Measurements from ENCODE around the gene ZNF787. TPM values are rescaled to one million over a fixed set of nuclear protein-coding genes. Genes with fewer than 3 reads are reported as not detected.
A peak's percentile ranks its signal among the peaks of the same experiment; 100 is the strongest.

The ZNF787 gene
- total RNA-seq, 5 donors from 2014 or later (not counting 1 experiment from before 2014, with no cell fraction given), result 20.6 to 38.6 (median 34.9) TPM

- CTCF ChIA-PET, result interaction anchor here in 1 of 2 donors (0.5 to 0.9 kb wide), 4 partner anchors 12 to 192 kb away, joined by 3 to 4 read pairs (median 3); partner anchors contain the start of gene ZNF787
- 0% methylated on average over 7 of the region's 26 CpGs for WGBS (ENCODE audit: insufficient coverage)
Observed at GRCh38 chr19:56141417-56141993, 20.4 kb upstream of the ZNF787 start.

GRCh38 chr19:56140583-56141416, 19.7 kb upstream of the ZNF787 start, which contains the start of gene ZNF444:
TSS of gene ZNF444 (plus strand) at chr19:56141287. CDS start at chr19:56146912, 5,625 bp downstream.
- ATAC-seq (replicated peaks in 1 of 4) (peak; percentile 86 to 90 (median 89)), DNase-seq (peak; percentile 98 to 100 (median 99))
- Histone ChIP-seq H3K4me1 (ENCODE audit: control insufficient read depth in 1 of 2, extremely low read depth in 1 of 2, insufficient read depth in 2 of 2, low read length in 2 of 2) (peaks cover 16 to 38% of the 10 kb centered on the region in 2 experiments), H3K4me3 (ENCODE audit: control insufficient read depth in 1 of 2, extremely low read depth in 1 of 2, low read length in 1 of 2) (peak within 1 kb of the TSS; percentile 61 to 86), H3K27ac (ENCODE audit: low read length) (peak within 1 kb of the TSS; percentile 81), H3K27me3 (replicated peaks in 1 of 2; ENCODE audit: control insufficient read depth in 2 of 2, extremely low read depth in 1 of 2, insufficient read depth in 2 of 2, low read length in 1 of 2) (no peaks in the 10 kb centered on the region), H3K9me3 (no peaks in the 10 kb centered on the region), H3K36me3 (ENCODE audit: control insufficient read depth in 2 of 2, extremely low read depth in 1 of 2, insufficient read depth in 1 of 2, low read length in 1 of 2) (peaks cover 0 to under 1% of the 10 kb centered on the region in 2 donors)
- under 1% methylated on average over 54 of the region's 56 CpGs for WGBS (ENCODE audit: insufficient coverage)
- H3K27me3 Mint-ChIP-seq, result no peaks in the 10 kb centered on the region
- peak within 1 kb of the TSS; percentile 89 to 99 (median 93) for H3K4me3 Mint-ChIP-seq
- H3K9me3 Mint-ChIP-seq, result no peaks in the 10 kb centered on the region
- CTCF ChIA-PET, result interaction anchor here in 1 of 2 donors (0.6 to 0.9 kb wide), 2 partner anchors 11 to 20 kb away, joined by 3 read pairs; partner anchors contain the start of gene ZNF787
- POLR2A ChIA-PET, result interaction anchor here in 1 of 2 donors (0.6 to 1.1 kb wide), 2 partner anchors 17 to 20 kb away, joined by 3 to 9 read pairs; partner anchors contain the start of gene ZNF787
- no peaks in the 10 kb centered on the region for H3K36me3 Mint-ChIP-seq
- H3K27ac Mint-ChIP-seq, result peak within 1 kb of the TSS; percentile 96
- H3K4me1 Mint-ChIP-seq, result peaks cover 38 to 55% (median 42%) of the 10 kb centered on the region in 3 donors

More at GRCh38 chr19:56141417-56141993, 20.4 kb upstream of the ZNF787 start:
- Histone ChIP-seq H3K27me3 (replicated peaks in 1 of 2; ENCODE audit: control insufficient read depth in 2 of 2, extremely low read depth in 1 of 2, insufficient read depth in 2 of 2, low read length in 1 of 2) (no peaks in the 10 kb centered on the region), H3K36me3 (ENCODE audit: control insufficient read depth in 2 of 2, extremely low read depth in 1 of 2, insufficient read depth in 1 of 2, low read length in 1 of 2) (peaks cover 0 to 3% of the 10 kb centered on the region in 2 donors), H3K9me3 (no peaks in the 10 kb centered on the region), H3K4me1 (ENCODE audit: control insufficient read depth in 1 of 2, extremely low read depth in 1 of 2, insufficient read depth in 2 of 2, low read length in 2 of 2) (peaks cover 16 to 38% of the 10 kb centered on the region in 2 experiments), H3K27ac (ENCODE audit: low read length) (peak overlapping the region; percentile 81), H3K4me3 (ENCODE audit: control insufficient read depth in 1 of 2, extremely low read depth in 1 of 2, low read length in 1 of 2) (peak overlapping the region; percentile 61 to 86)
- H3K27ac Mint-ChIP-seq, result peak overlapping the region; percentile 57 to 81
- H3K27me3 Mint-ChIP-seq, result no peaks in the 10 kb centered on the region
- POLR2A ChIA-PET, result interaction anchor here (0.5 to 1.1 kb wide), 3 partner anchors 17 to 21 kb away, joined by 3 to 9 read pairs (median 5); partner anchors contain the start of gene ZNF787 (in 2 of the 2)
- no peaks in the 10 kb centered on the region for H3K36me3 Mint-ChIP-seq
- no peaks in the 10 kb centered on the region for H3K9me3 Mint-ChIP-seq
- ATAC-seq (replicated peaks in 1 of 4), result no peak
- peak; percentile 13 to 63 (median 45) for DNase-seq
- H3K4me3 Mint-ChIP-seq, result peak overlapping the region; percentile 72 to 93 (median 89)
- H3K4me1 Mint-ChIP-seq, result peaks cover 38 to 55% (median 40%) of the 10 kb centered on the region in 3 donors

GRCh38 chr19:56139847-56140582, 18.9 kb upstream of the ZNF787 start:
- peak overlapping the region; percentile 55 to 86 for H3K4me3 ChIP-seq (ENCODE audit: control insufficient read depth in 1 of 2, extremely low read depth in 1 of 2, low read length in 1 of 2)
- peak overlapping the region; percentile 81 for H3K27ac ChIP-seq (ENCODE audit: low read length)
- H3K9me3 ChIP-seq, result no peaks in the 10 kb centered on the region
- ChIA-PET POLR2A (no interaction called here), CTCF (no interaction called here)
- Mint-ChIP-seq H3K4me1 (peaks cover 38 to 55% (median 42%) of the 10 kb centered on the region in 3 donors), H3K27me3 (no peaks in the 10 kb centered on the region), H3K27ac (peak overlapping the region; percentile 96), H3K9me3 (no peaks in the 10 kb centered on the region), H3K4me3 (peak overlapping the region; percentile 89 to 99 (median 93)), H3K36me3 (no peaks in the 10 kb centered on the region)
- H3K27me3 ChIP-seq (replicated peaks in 1 of 2; ENCODE audit: control insufficient read depth in 2 of 2, extremely low read depth in 1 of 2, insufficient read depth in 2 of 2, low read length in 1 of 2), result no peaks in the 10 kb centered on the region
- DNase-seq (no peak), ATAC-seq (replicated peaks in 1 of 4) (no peak)
- H3K4me1 ChIP-seq (ENCODE audit: control insufficient read depth in 1 of 2, extremely low read depth in 1 of 2, insufficient read depth in 2 of 2, low read length in 2 of 2), result peaks cover 16 to 38% of the 10 kb centered on the region in 2 experiments
- WGBS (ENCODE audit: insufficient coverage), result 27% methylated on average over 17 of the region's 22 CpGs
- H3K36me3 ChIP-seq (ENCODE audit: control insufficient read depth in 2 of 2, extremely low read depth in 1 of 2, insufficient read depth in 1 of 2, low read length in 1 of 2), result no peaks in the 10 kb centered on the region

GRCh38 chr19:56138069-56138468, 17.0 kb upstream of the ZNF787 start:
- Mint-ChIP-seq H3K9me3 (no peaks in the 10 kb centered on the region), H3K36me3 (no peaks in the 10 kb centered on the region), H3K27ac (no peak overlapping the region), H3K27me3 (no peaks in the 10 kb centered on the region), H3K4me3 (no peak overlapping the region), H3K4me1 (peaks cover 27 to 37% (median 35%) of the 10 kb centered on the region in 3 donors)
- H3K27ac ChIP-seq (ENCODE audit: low read length), result no peak overlapping the region
- no peaks in the 10 kb centered on the region for H3K27me3 ChIP-seq (replicated peaks in 1 of 2; ENCODE audit: control insufficient read depth in 2 of 2, extremely low read depth in 1 of 2, insufficient read depth in 2 of 2, low read length in 1 of 2)
- 80% methylated on average over 1 of the region's 3 CpGs for WGBS (ENCODE audit: insufficient coverage)
- ChIA-PET POLR2A (no interaction called here), CTCF (no interaction called here)
- ATAC-seq (replicated peaks in 1 of 4) (no peak), DNase-seq (no peak)
- no peaks in the 10 kb centered on the region for H3K9me3 ChIP-seq
- peaks cover 12 to 25% of the 10 kb centered on the region in 2 experiments for H3K4me1 ChIP-seq (ENCODE audit: control insufficient read depth in 1 of 2, extremely low read depth in 1 of 2, insufficient read depth in 2 of 2, low read length in 2 of 2)
- no peak overlapping the region for H3K4me3 ChIP-seq (ENCODE audit: control insufficient read depth in 1 of 2, extremely low read depth in 1 of 2, low read length in 1 of 2)
- H3K36me3 ChIP-seq (ENCODE audit: control insufficient read depth in 2 of 2, extremely low read depth in 1 of 2, insufficient read depth in 1 of 2, low read length in 1 of 2), result no peaks in the 10 kb centered on the region

GRCh38 chr19:56137405-56137804, 16.3 kb upstream of the ZNF787 start:
- CTCF ChIA-PET, result no interaction called here
- ATAC-seq (replicated peaks in 1 of 4) (no peak), DNase-seq (no peak)
- Histone ChIP-seq H3K4me3 (ENCODE audit: control insufficient read depth in 1 of 2, extremely low read depth in 1 of 2, low read length in 1 of 2) (no peak overlapping the region), H3K27ac (ENCODE audit: low read length) (no peak overlapping the region), H3K27me3 (replicated peaks in 1 of 2; ENCODE audit: control insufficient read depth in 2 of 2, extremely low read depth in 1 of 2, insufficient read depth in 2 of 2, low read length in 1 of 2) (no peaks in the 10 kb centered on the region), H3K4me1 (ENCODE audit: control insufficient read depth in 1 of 2, extremely low read depth in 1 of 2, insufficient read depth in 2 of 2, low read length in 2 of 2) (peaks cover 11 to 18% of the 10 kb centered on the region in 2 experiments), H3K36me3 (ENCODE audit: control insufficient read depth in 2 of 2, extremely low read depth in 1 of 2, insufficient read depth in 1 of 2, low read length in 1 of 2) (no peaks in the 10 kb centered on the region), H3K9me3 (no peaks in the 10 kb centered on the region)
- 82% methylated on average over 2 of the region's 6 CpGs for WGBS (ENCODE audit: insufficient coverage)
- H3K4me3 Mint-ChIP-seq, result no peak overlapping the region
- H3K4me1 Mint-ChIP-seq, result peaks cover 21 to 31% (median 28%) of the 10 kb centered on the region in 3 donors
- no peak overlapping the region for H3K27ac Mint-ChIP-seq
- POLR2A ChIA-PET, result no interaction called here
- H3K36me3 Mint-ChIP-seq, result no peaks in the 10 kb centered on the region
- H3K27me3 Mint-ChIP-seq, result no peaks in the 10 kb centered on the region
- H3K9me3 Mint-ChIP-seq, result no peaks in the 10 kb centered on the region

GRCh38 chr19:56136362-56136761, 15.3 kb upstream of the ZNF787 start:
- H3K9me3 Mint-ChIP-seq, result no peaks in the 10 kb centered on the region
- Histone ChIP-seq H3K4me3 (ENCODE audit: control insufficient read depth in 1 of 2, extremely low read depth in 1 of 2, low read length in 1 of 2) (no peak overlapping the region), H3K27me3 (replicated peaks in 1 of 2; ENCODE audit: control insufficient read depth in 2 of 2, extremely low read depth in 1 of 2, insufficient read depth in 2 of 2, low read length in 1 of 2) (no peaks in the 10 kb centered on the region), H3K36me3 (ENCODE audit: control insufficient read depth in 2 of 2, extremely low read depth in 1 of 2, insufficient read depth in 1 of 2, low read length in 1 of 2) (no peaks in the 10 kb centered on the region), H3K4me1 (ENCODE audit: control insufficient read depth in 1 of 2, extremely low read depth in 1 of 2, insufficient read depth in 2 of 2, low read length in 2 of 2) (peaks cover 4 to 9% of the 10 kb centered on the region in 2 experiments), H3K9me3 (no peaks in the 10 kb centered on the region), H3K27ac (ENCODE audit: low read length) (no peak overlapping the region)
- ChIA-PET CTCF (no interaction called here), POLR2A (no interaction called here)
- H3K27ac Mint-ChIP-seq, result peak overlapping the region in 1 of 2 donors; percentile 39
- H3K36me3 Mint-ChIP-seq, result no peaks in the 10 kb centered on the region
- H3K4me3 Mint-ChIP-seq, result no peak overlapping the region
- WGBS (ENCODE audit: insufficient coverage), result 100% methylated on average over 4 of the region's 10 CpGs
- DNase-seq, result no peak
- peaks cover 14 to 22% (median 21%) of the 10 kb centered on the region in 3 donors for H3K4me1 Mint-ChIP-seq
- H3K27me3 Mint-ChIP-seq, result no peaks in the 10 kb centered on the region
- no peak for ATAC-seq (replicated peaks in 1 of 4)

All from T-cell (primary cell).